Smooth muscle cell (in vitro differentiated cells): ENCODE measurements around the gene HTRA1. TPM values are rescaled to one million over a fixed set of nuclear protein-coding genes. Genes with fewer than 3 reads are reported as not detected.

ENCODE experiments used
- DNase-seq: peaks from one replicate; lab custom pipeline; 2025; ENCODE audit not compliant: unreplicated experiment; lab: John Stamatoyannopoulos, UW
- H2AFZ ChIP-seq: fragments of 200-600 bp; sonication (generic); 2 replicates; pipeline ENCODE4 v1.6.0; 2016; ENCODE audit warnings: antibody characterized with exemption, low read depth, mild to moderate bottlenecking
- H3F3A ChIP-seq: fragments of 200-600 bp; sonication (generic); 2 replicates; pipeline ENCODE4 v1.6.0; 2017; ENCODE audit warnings: antibody characterized with exemption, low read depth
- H3K27ac ChIP-seq: fragments of 200-600 bp; sonication (generic); 2 replicates; pipeline ENCODE4 v1.5.1; 2016; ENCODE audit warnings: low read depth, mild to moderate bottlenecking
- H3K27me3 ChIP-seq: fragments of 200-600 bp; sonication (generic); 2 replicates; pipeline ENCODE4 v1.6.1; 2016; ENCODE audit warnings: low read depth, mild to moderate bottlenecking
- H3K36me3 ChIP-seq: fragments of 200-600 bp; sonication (generic); 2 replicates; pipeline ENCODE4 v1.5.1; 2016; ENCODE audit warnings: low read depth
- H3K4me1 ChIP-seq: fragments of 200-600 bp; sonication (generic); 2 replicates; pipeline ENCODE4 v1.5.1; 2016; ENCODE audit warnings: low read depth
- H3K4me2 ChIP-seq: fragments of 200-600 bp; sonication (generic); 2 replicates; pipeline ENCODE4 v1.6.0; 2016; ENCODE audit warnings: mild to moderate bottlenecking
- H3K4me3 ChIP-seq: fragments of 200-600 bp; sonication (generic); 2 replicates; pipeline ENCODE4 v1.5.1; 2016; ENCODE audit warnings: mild to moderate bottlenecking
- H3K79me2 ChIP-seq: fragments of 200-600 bp; sonication (generic); 2 replicates; pipeline ENCODE4 v1.6.0; 2016; ENCODE audit warnings: low read depth, mild to moderate bottlenecking
- H3K9ac ChIP-seq: fragments of 200-600 bp; sonication (generic); 2 replicates; pipeline ENCODE4 v1.6.0; 2016; ENCODE audit warnings: low read depth
- H3K9me3 ChIP-seq: fragments of 200-600 bp; sonication (generic); replicated peaks from 2 replicates; pipeline ENCODE4 v1.5.1; 2016; ENCODE audit warnings: low read depth
- H4K20me1 ChIP-seq: fragments of 200-600 bp; sonication (generic); 2 replicates; pipeline ENCODE4 v1.6.0; 2016; ENCODE audit warnings: low read depth
- WGBS: methylation state at CpG from one replicate; pipeline ENCODE4 v1.1.7; 2016; ENCODE audit warnings: low lambda C conversion rate; 5-methylcytosine and 5-hydroxymethylcytosine counted together
- polyA plus RNA-seq: library from polyadenylated mRNA; unstranded; fragments of >200 nt; fragmentation: Nextera tagmentation; extraction: Ambion mirVana; gene quantifications from 2 replicates; pipeline ENCODE4 v1.2.1, GENCODE V29; 2016
- total RNA-seq: library from RNA; depleted of rRNA; stranded (reverse); fragments of >200 nt; gene quantifications from 2 replicates; pipeline ENCODE4 v1.2.3, GENCODE V29; 2014
- TF ChIP-seq, protein P1 (sequence below): fragments of 200-600 bp; sonication (generic); IDR thresholded peaks from 2 replicates; pipeline ENCODE4 v1.5.1; 2017; ENCODE audit warnings: borderline replicate concordance, mild to moderate bottlenecking, antibody characterized with exemption; ENCODE audit not compliant: insufficient read depth, poor library complexity, severe bottlenecking

HTRA1 gene
- total and polyA plus RNA-seq, 2 experiments from 2014 or later: 175 to 257 TPM

DNA sequence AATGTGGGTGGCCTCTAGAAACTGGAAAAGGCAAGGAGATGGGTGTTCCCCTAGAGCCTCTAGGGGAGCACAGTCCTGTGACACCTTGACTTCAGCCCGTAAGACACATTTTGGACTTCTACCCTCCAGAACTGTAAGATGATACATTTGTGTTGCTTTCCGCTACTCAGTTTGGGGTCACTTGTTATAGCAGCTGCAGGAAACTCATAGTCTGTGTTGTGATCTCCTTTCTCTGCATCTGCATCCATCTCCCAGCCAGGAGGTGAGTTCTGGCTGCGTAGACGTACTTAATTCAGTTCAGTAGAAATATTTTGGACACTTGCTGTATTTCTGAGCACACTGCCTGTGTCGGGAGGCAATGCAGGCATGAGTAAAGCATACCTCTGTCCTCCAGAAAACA lies 69.9 kb downstream of the HTRA1 start:
- H3K4me2 ChIP-seq: no peak overlapping the region
- no peaks in the 10 kb centered on the region for H3K4me1 ChIP-seq
- no peaks in the 10 kb centered on the region for H3F3A ChIP-seq
- WGBS: 91% methylated on average over 5 of the region's 5 CpGs
- no peak for DNase-seq
- TF ChIP-seq, protein P1, sequence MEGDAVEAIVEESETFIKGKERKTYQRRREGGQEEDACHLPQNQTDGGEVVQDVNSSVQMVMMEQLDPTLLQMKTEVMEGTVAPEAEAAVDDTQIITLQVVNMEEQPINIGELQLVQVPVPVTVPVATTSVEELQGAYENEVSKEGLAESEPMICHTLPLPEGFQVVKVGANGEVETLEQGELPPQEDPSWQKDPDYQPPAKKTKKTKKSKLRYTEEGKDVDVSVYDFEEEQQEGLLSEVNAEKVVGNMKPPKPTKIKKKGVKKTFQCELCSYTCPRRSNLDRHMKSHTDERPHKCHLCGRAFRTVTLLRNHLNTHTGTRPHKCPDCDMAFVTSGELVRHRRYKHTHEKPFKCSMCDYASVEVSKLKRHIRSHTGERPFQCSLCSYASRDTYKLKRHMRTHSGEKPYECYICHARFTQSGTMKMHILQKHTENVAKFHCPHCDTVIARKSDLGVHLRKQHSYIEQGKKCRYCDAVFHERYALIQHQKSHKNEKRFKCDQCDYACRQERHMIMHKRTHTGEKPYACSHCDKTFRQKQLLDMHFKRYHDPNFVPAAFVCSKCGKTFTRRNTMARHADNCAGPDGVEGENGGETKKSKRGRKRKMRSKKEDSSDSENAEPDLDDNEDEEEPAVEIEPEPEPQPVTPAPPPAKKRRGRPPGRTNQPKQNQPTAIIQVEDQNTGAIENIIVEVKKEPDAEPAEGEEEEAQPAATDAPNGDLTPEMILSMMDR: no peak
- H3K79me2 ChIP-seq: no peaks in the 10 kb centered on the region
- H3K27me3 ChIP-seq: no peaks in the 10 kb centered on the region
- H3K36me3 ChIP-seq: no peaks in the 10 kb centered on the region
- H3K9ac ChIP-seq: no peak overlapping the region
- no peaks in the 10 kb centered on the region for H4K20me1 ChIP-seq
- no peaks in the 10 kb centered on the region for H3K9me3 ChIP-seq
- H2AFZ ChIP-seq: no peak overlapping the region
- H3K27ac ChIP-seq: no peak overlapping the region
- no peak overlapping the region for H3K4me3 ChIP-seq

DNA sequence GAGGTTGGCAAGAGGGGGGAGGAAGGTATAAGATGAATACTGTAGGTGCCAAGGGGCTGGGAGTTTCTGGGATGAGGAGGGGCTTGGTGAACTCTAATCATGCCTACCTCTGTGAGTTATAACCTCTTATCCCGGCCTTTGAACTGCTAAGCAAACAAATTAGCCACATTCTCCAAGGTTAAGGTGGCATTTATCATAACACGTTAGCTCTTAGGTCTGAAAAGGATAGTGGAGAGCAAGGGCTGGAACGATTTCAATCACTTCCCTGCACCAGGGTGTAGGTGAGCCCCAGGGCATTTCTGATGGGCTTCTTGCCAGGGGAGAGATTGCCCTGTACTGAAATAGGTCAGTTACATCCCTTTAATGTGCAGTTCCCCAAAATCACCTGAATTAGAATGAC lies 70.6 kb downstream of the HTRA1 start:
- Histone ChIP-seq H2AFZ (no peak overlapping the region), H3K9me3 (no peaks in the 10 kb centered on the region), H3K36me3 (no peaks in the 10 kb centered on the region), H3K4me2 (no peak overlapping the region), H3K27me3 (no peaks in the 10 kb centered on the region), H3K9ac (no peak overlapping the region), H3K4me3 (no peak overlapping the region), H3K27ac (no peak overlapping the region), H4K20me1 (no peaks in the 10 kb centered on the region), H3K4me1 (no peaks in the 10 kb centered on the region), H3F3A (no peaks in the 10 kb centered on the region), H3K79me2 (no peaks in the 10 kb centered on the region)
- 82% methylated on average over 3 of the region's 3 CpGs for WGBS
- TF ChIP-seq, protein P1: no peak
- no peak for DNase-seq

DNA sequence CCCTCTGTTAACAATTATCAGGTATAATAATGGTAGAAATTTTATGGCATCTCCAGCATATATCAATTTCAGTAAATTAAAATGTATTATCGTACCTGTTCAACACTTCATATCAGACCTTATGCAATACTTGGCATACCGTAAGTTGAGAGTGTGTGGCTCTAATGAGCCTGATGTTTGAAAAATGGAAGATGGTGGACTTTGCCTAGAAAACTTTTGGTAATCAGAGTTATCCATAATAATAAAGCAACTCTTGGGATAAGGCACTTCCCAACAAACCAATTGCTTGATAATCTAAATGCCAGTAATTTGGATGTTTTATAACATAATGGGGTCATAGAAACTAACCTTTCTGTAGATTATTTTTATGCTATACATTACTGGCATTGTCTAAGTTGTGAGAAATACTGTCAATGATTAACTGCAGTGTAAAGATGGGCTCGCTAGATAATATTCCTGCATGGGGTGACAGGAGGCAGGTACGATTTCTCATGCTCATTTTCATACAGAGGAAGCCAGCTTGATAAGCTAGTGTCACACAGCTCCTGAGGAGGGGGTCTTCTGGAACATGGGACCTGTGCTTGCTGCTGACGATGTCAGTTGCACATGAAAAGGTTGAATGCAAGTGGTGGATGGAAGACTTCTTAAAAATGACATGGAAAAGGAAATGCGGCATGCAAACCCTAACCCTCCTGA lies 71.4 kb downstream of the HTRA1 start:
- TF ChIP-seq, protein P1: no peak
- no peak for DNase-seq
- no peak overlapping the region for H3K4me3 ChIP-seq
- 95% methylated on average over 6 of the region's 6 CpGs for WGBS
- no peak overlapping the region for H3K27ac ChIP-seq
- H4K20me1 ChIP-seq: no peaks in the 10 kb centered on the region
- no peaks in the 10 kb centered on the region for H3K4me1 ChIP-seq
- no peaks in the 10 kb centered on the region for H3F3A ChIP-seq
- no peaks in the 10 kb centered on the region for H3K9me3 ChIP-seq
- H3K9ac ChIP-seq: no peak overlapping the region
- H3K4me2 ChIP-seq: no peak overlapping the region
- no peak overlapping the region for H2AFZ ChIP-seq
- no peaks in the 10 kb centered on the region for H3K27me3 ChIP-seq
- no peaks in the 10 kb centered on the region for H3K79me2 ChIP-seq
- H3K36me3 ChIP-seq: no peaks in the 10 kb centered on the region

DNA sequence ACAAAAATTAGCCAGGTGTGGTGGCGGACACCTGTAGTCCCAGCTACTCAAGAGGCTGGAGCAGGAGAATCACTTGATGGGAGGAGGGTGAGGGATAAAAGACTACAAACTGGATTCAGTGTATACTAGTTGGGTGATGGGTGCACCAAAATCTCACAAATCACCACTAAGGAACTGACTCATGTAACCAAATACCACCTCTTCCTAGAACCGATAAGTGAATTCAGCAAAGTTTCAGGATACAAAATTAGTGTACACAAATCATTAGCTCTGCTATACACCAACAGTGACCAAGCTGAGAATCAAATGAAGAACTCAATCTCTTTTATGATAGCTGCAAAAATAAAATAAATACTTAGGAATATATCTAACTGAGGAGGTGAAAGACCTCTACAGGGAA lies 76.2 kb downstream of the HTRA1 start:
- H3K4me2 ChIP-seq: no peak overlapping the region
- no peaks in the 10 kb centered on the region for H3K36me3 ChIP-seq
- no peaks in the 10 kb centered on the region for H3F3A ChIP-seq
- H3K27ac ChIP-seq: no peak overlapping the region
- no peaks in the 10 kb centered on the region for H3K4me1 ChIP-seq
- TF ChIP-seq, protein P1: no peak
- WGBS: 91% methylated on average over 2 of the region's 2 CpGs
- H4K20me1 ChIP-seq: no peaks in the 10 kb centered on the region
- H3K9me3 ChIP-seq: no peaks in the 10 kb centered on the region
- H3K9ac ChIP-seq: no peak overlapping the region
- DNase-seq: no peak
- H3K79me2 ChIP-seq: no peaks in the 10 kb centered on the region
- no peaks in the 10 kb centered on the region for H3K27me3 ChIP-seq
- H3K4me3 ChIP-seq: no peak overlapping the region
- no peak overlapping the region for H2AFZ ChIP-seq
